Measurements from ENCODE around the gene KPNA6.
A peak's percentile ranks its signal among the peaks of the same experiment; 100 is the strongest.

The KPNA6 gene

DNA sequence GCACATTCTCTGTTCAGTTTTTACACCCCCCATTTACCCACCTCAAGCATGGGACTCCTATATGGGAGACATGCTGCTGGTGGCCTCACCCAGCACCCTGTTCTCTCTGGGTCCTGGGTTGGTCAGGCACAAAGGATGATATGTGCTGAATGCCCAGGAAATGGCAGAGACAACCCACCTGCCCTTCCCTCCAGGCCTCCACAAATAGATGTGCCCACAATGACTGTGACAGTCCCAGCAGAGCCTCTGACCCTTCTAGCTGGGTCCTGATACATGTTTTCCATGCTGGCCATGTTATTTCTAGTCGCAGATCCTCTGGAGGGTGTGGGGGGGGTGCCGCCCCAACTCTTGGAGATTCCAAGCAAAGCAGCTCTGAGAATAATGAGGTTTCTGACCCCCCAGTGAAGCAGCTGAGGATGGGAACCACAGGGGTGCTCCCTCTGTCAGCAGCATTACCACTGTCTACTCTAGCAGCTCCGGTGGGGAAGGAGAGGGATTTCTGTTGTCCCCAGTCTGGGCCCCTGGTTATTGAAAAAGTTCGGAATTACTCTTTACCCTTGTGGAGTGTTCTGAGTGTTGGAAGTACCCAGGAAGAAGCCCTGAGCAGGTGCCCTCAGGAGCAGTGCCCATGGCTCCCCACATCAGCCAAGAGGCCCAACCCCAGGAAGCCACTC is 91.3 kb downstream of the KPNA6 start:
- H3K36me3 ChIP-seq (ENCODE audit: insufficient read depth, low read length) = peaks cover 50% of the 10 kb centered on the region
- H3K4me1 ChIP-seq (ENCODE audit: insufficient read depth, low read length) = peaks cover 61% of the 10 kb centered on the region
- H3K27ac ChIP-seq (ENCODE audit: low read length) = no peak overlapping the region
- peak overlapping the region; percentile 60; the same call in 1 of the 2 replicates for H3K9ac ChIP-seq (ENCODE audit: low read depth, low read length)
- no peaks in the 10 kb centered on the region for H3K9me3 ChIP-seq (ENCODE audit: insufficient read depth, low read length, severe bottlenecking)
- peaks cover 31% of the 10 kb centered on the region; the same call in 1 of the 2 replicates for H4K20me1 ChIP-seq (ENCODE audit: insufficient read depth, low read length)
- peaks cover 12% of the 10 kb centered on the region for H3K79me2 ChIP-seq (ENCODE audit: insufficient read depth, low read length)
- H3K27me3 ChIP-seq (ENCODE audit: insufficient read depth, low read length, poor library complexity) = no peaks in the 10 kb centered on the region
- TF ChIP-seq EZH2 (IDR thresholded peaks at IDR 0.05; ENCODE audit: borderline replicate concordance, low read depth, low read length, severe bottlenecking) = no peak
- TF ChIP-seq, protein P1, sequence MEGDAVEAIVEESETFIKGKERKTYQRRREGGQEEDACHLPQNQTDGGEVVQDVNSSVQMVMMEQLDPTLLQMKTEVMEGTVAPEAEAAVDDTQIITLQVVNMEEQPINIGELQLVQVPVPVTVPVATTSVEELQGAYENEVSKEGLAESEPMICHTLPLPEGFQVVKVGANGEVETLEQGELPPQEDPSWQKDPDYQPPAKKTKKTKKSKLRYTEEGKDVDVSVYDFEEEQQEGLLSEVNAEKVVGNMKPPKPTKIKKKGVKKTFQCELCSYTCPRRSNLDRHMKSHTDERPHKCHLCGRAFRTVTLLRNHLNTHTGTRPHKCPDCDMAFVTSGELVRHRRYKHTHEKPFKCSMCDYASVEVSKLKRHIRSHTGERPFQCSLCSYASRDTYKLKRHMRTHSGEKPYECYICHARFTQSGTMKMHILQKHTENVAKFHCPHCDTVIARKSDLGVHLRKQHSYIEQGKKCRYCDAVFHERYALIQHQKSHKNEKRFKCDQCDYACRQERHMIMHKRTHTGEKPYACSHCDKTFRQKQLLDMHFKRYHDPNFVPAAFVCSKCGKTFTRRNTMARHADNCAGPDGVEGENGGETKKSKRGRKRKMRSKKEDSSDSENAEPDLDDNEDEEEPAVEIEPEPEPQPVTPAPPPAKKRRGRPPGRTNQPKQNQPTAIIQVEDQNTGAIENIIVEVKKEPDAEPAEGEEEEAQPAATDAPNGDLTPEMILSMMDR (IDR thresholded peaks at IDR 0.05; ENCODE audit: borderline replicate concordance, extremely low read depth, low read length, poor library complexity, severe bottlenecking) = no peak
- peak overlapping the region; percentile 97 for H3K4me2 ChIP-seq (ENCODE audit: insufficient read depth, low read length)
- no peak overlapping the region for H2AFZ ChIP-seq (ENCODE audit: low read depth, low read length)
- H3K4me3 ChIP-seq (ENCODE audit: low read depth in 1 of 2, low read length in 2 of 2) = 0 out of 4 replicates have a peak overlapping the region, but pooled peaks of 1 of the 2 experiments have one; percentile 68
- DNase-seq = no peak
- ATAC-seq (ENCODE audit: insufficient read depth, low read depth) = no peak

DNA sequence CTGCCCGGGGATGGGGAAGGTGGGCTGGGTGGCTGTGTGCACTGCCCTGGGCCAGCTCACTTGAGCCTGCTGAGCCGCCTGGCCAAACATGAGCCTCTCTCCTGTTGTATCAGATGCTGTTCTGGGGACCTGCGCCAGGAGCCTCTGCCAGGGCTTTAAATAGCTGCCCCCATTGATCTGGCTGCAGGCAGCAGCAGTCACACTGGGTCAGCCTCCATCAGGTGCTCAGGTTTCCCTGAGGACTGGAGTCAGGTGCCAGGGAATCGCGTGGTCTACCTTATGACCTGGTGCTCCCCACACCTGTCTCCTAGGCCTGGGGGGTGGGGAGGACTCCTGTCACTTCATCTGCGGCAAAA is 91.8 kb downstream of the KPNA6 start:
- Histone ChIP-seq H3K36me3 (ENCODE audit: insufficient read depth, low read length) (peaks cover 45% of the 10 kb centered on the region), H3K9ac (ENCODE audit: low read depth, low read length) (peak overlapping the region; percentile 60), H3K27ac (ENCODE audit: low read length) (peak overlapping the region; percentile 77), H3K79me2 (ENCODE audit: insufficient read depth, low read length) (peaks cover 12% of the 10 kb centered on the region), H2AFZ (ENCODE audit: low read depth, low read length) (peak overlapping the region; percentile 64), H3K9me3 (ENCODE audit: insufficient read depth, low read length, severe bottlenecking) (no peaks in the 10 kb centered on the region), H3K4me1 (ENCODE audit: insufficient read depth, low read length) (peaks cover 59% of the 10 kb centered on the region), H3K4me3 (ENCODE audit: low read depth in 1 of 2, low read length in 2 of 2) (peak overlapping the region in 1 of 2 experiments; percentile 68; a peak in 3 of 4 replicates), H3K27me3 (ENCODE audit: insufficient read depth, low read length, poor library complexity) (no peaks in the 10 kb centered on the region), H3K4me2 (ENCODE audit: insufficient read depth, low read length) (peak overlapping the region; percentile 97), H4K20me1 (ENCODE audit: insufficient read depth, low read length) (peaks cover 26% of the 10 kb centered on the region; the same call in 1 of the 2 replicates)
- DNase-seq = no peak
- no peak for ATAC-seq (ENCODE audit: insufficient read depth, low read depth)
- TF ChIP-seq EZH2 (IDR thresholded peaks at IDR 0.05; ENCODE audit: borderline replicate concordance, low read depth, low read length, severe bottlenecking) = no peak
- TF ChIP-seq, protein P1 (IDR thresholded peaks at IDR 0.05; ENCODE audit: borderline replicate concordance, extremely low read depth, low read length, poor library complexity, severe bottlenecking) = no peak

DNA sequence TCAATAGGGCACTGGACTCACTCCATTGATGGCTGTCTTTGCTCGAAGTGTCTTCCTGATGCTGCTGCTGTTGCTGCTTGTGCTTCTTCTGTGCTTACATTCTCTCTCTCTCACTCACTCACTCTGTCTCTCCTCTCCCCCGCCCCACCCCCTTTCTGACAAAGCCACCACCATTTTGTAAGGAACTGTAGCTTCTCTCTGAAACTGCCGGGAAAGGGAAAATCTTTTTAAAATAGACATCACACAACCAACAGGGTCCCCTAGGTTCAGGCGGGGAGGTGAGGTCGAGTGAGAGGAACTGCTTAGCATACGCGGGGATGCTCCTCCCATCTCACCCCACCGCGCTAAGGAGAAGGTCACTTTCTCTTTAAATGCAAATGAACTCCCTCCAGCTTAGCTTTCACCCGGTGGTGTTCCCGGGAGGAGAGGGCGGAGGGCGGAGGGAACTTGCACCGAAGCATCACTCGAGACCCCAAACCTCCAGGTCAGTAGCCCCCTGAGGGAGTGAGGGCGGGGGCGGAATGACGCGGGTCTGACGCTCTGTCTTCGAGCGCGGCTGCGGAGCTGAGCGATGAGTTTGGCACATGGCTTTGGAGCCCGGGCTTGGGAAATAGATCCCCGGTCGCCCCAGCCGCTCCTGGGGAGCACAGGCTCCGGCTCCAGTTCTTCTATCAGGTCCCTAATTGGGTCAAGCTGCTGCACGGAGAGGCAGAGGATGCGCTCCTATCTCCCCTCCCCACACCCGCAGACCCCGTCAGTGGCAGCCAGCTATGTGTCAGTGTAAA is 92.6 kb downstream of the KPNA6 start, which contains the start of gene CCDC28B:
Gene CCDC28B (plus strand): TSS at position 370 of the 785 bp plus-strand sequence. CDS start 1,341 bp downstream, outside the sequence.
- H3K9ac ChIP-seq (ENCODE audit: low read depth, low read length) = peak within 1 kb of the TSS; percentile 60
- no peak for TF ChIP-seq EZH2 (IDR thresholded peaks at IDR 0.05; ENCODE audit: borderline replicate concordance, low read depth, low read length, severe bottlenecking)
- TF ChIP-seq, protein P1 (IDR thresholded peaks at IDR 0.05; ENCODE audit: borderline replicate concordance, extremely low read depth, low read length, poor library complexity, severe bottlenecking) = no peak
- peaks cover 59% of the 10 kb centered on the region for H3K4me1 ChIP-seq (ENCODE audit: insufficient read depth, low read length)
- H2AFZ ChIP-seq (ENCODE audit: low read depth, low read length) = peak within 1 kb of the TSS; percentile 88
- no peaks in the 10 kb centered on the region for H3K9me3 ChIP-seq (ENCODE audit: insufficient read depth, low read length, severe bottlenecking)
- peak within 1 kb of the TSS; percentile 97 for H3K4me2 ChIP-seq (ENCODE audit: insufficient read depth, low read length)
- peak within 1 kb of the TSS; percentile 40 to 68 for H3K4me3 ChIP-seq (ENCODE audit: low read depth in 1 of 2, low read length in 2 of 2)
- H3K36me3 ChIP-seq (ENCODE audit: insufficient read depth, low read length) = peaks cover 38% of the 10 kb centered on the region
- peaks cover 12% of the 10 kb centered on the region for H3K79me2 ChIP-seq (ENCODE audit: insufficient read depth, low read length)
- ATAC-seq (ENCODE audit: insufficient read depth, low read depth) (peak; percentile 48), DNase-seq (peak; percentile 68)
- no peaks in the 10 kb centered on the region for H3K27me3 ChIP-seq (ENCODE audit: insufficient read depth, low read length, poor library complexity)
- peak within 1 kb of the TSS; percentile 77 for H3K27ac ChIP-seq (ENCODE audit: low read length)
- peaks cover 22% of the 10 kb centered on the region; the same call in 1 of the 2 replicates for H4K20me1 ChIP-seq (ENCODE audit: insufficient read depth, low read length)
